OCI-LY1 (cell line): Measurements from ENCODE around the gene SCN7A.

Experiments used
- H2AFZ ChIP-seq: fragments of 200-600 bp; sonication (generic), shearing (Covaris generic); 2 replicates; pipeline ENCODE4 v1.6.0; 2014; ENCODE audit warnings: antibody characterized with exemption, mild to moderate bottlenecking, low read length
- H3F3A ChIP-seq: fragments of 200-600 bp; sonication (generic), shearing (Covaris generic); 2 replicates; pipeline ENCODE4 v1.6.0; 2014; ENCODE audit warnings: mild to moderate bottlenecking, antibody characterized with exemption, low read length, moderate library complexity; ENCODE audit not compliant: insufficient read depth
- H3K27ac ChIP-seq: fragments of 200-600 bp; sonication (generic); 2 replicates; pipeline ENCODE4 v1.5.1; 2014; ENCODE audit warnings: low read length, mixed run types, mild to moderate bottlenecking, low read depth; ENCODE audit not compliant: poor library complexity, severe bottlenecking
- H3K27me3 ChIP-seq: fragments of 200-600 bp; sonication (generic); 2 replicates; pipeline ENCODE4 v1.6.0; 2014; ENCODE audit warnings: antibody characterized with exemption, mild to moderate bottlenecking, low read length, moderate library complexity; ENCODE audit not compliant: insufficient read depth
- H3K36me3 ChIP-seq: fragments of 200-600 bp; sonication (generic); 2 replicates; pipeline ENCODE4 v1.6.1; 2014; ENCODE audit warnings: mild to moderate bottlenecking, antibody characterized with exemption, low read length, moderate library complexity, mixed read lengths; ENCODE audit not compliant: insufficient read depth
- H3K4me1 ChIP-seq: fragments of 200-600 bp; sonication (generic); 2 replicates; pipeline ENCODE4 v1.5.1; 2014; ENCODE audit warnings: mild to moderate bottlenecking, low read length, moderate library complexity; ENCODE audit not compliant: insufficient read depth, severe bottlenecking
- H3K4me2 ChIP-seq: fragments of 200-600 bp; sonication (generic), shearing (Covaris generic); 2 replicates; pipeline ENCODE4 v1.6.1; 2014; ENCODE audit warnings: low read length
- H3K4me3 ChIP-seq: fragments of 200-600 bp; sonication (generic); 2 replicates; pipeline ENCODE4 v1.5.1; 2014; ENCODE audit warnings: low read length, low read depth, mild to moderate bottlenecking, mixed read lengths; ENCODE audit not compliant: poor library complexity, severe bottlenecking
- H3K79me2 ChIP-seq: fragments of 200-600 bp; shearing (Covaris generic); 2 replicates; pipeline ENCODE4 v1.6.1; 2016; ENCODE audit warnings: mixed run types, low read length, mixed read lengths; ENCODE audit not compliant: insufficient read depth
- H3K9ac ChIP-seq: fragments of 200-600 bp; sonication (generic), shearing (Covaris generic); 2 replicates; pipeline ENCODE4 v1.6.1; 2014; ENCODE audit warnings: mild to moderate bottlenecking, low read length, mixed read lengths
- H3K9me2 ChIP-seq: fragments of 200-600 bp; sonication (generic), shearing (Covaris generic); 2 replicates; pipeline ENCODE4 v1.6.1; 2014; ENCODE audit warnings: low read depth, mild to moderate bottlenecking, low read length, mixed read lengths
- H3K9me3 ChIP-seq: fragments of 200-600 bp; shearing (Covaris generic); 2 replicates; pipeline ENCODE4 v1.6.1; 2014; ENCODE audit warnings: low read length, mixed read lengths
- H4K20me1 ChIP-seq: fragments of 200-600 bp; sonication (generic), shearing (Covaris generic); 2 replicates; pipeline ENCODE4 v1.6.0; 2016; ENCODE audit warnings: mild to moderate bottlenecking, low read length; ENCODE audit not compliant: insufficient read depth
- CTCF ChIP-seq: fragments of 200-600 bp; sonication (generic), shearing (Covaris generic); IDR thresholded peaks from 2 replicates; pipeline ENCODE4 v1.5.1; 2017; ENCODE audit warnings: mild to moderate bottlenecking, antibody characterized with exemption, low read length, moderate library complexity, mixed read lengths
- EZH2 ChIP-seq: fragments of 200-600 bp; sonication (generic), shearing (Covaris generic); IDR thresholded peaks from 2 replicates; pipeline ENCODE4 v1.8.0; 2017; ENCODE audit warnings: borderline replicate concordance, mixed run types, mild to moderate bottlenecking, antibody characterized with exemption, low read length, moderate library complexity, mixed read lengths

The SCN7A gene

GRCh38 chr2:166487171-166487570, 6.9 kb downstream of the SCN7A start:
- no peak overlapping the region for H3K9ac ChIP-seq
- no peak overlapping the region for H3K4me2 ChIP-seq
- no peaks in the 10 kb centered on the region for H4K20me1 ChIP-seq
- no peaks in the 10 kb centered on the region for H3K4me1 ChIP-seq
- H3K79me2 ChIP-seq, result no peaks in the 10 kb centered on the region
- no peak overlapping the region for H3K27ac ChIP-seq
- H2AFZ ChIP-seq, result no peak overlapping the region
- H3K4me3 ChIP-seq, result no peak overlapping the region
- H3K9me3 ChIP-seq, result no peaks in the 10 kb centered on the region
- H3K27me3 ChIP-seq, result no peaks in the 10 kb centered on the region
- H3F3A ChIP-seq, result no peaks in the 10 kb centered on the region
- no peaks in the 10 kb centered on the region for H3K36me3 ChIP-seq
- H3K9me2 ChIP-seq, result no peaks in the 10 kb centered on the region
- TF ChIP-seq EZH2 (no peak), CTCF (no peak)

GRCh38 chr2:166485558-166486178, 8.4 kb downstream of the SCN7A start:
- no peak overlapping the region for H2AFZ ChIP-seq
- no peaks in the 10 kb centered on the region for H3K4me1 ChIP-seq
- H3K4me3 ChIP-seq, result no peak overlapping the region
- no peaks in the 10 kb centered on the region for H3K36me3 ChIP-seq
- no peaks in the 10 kb centered on the region for H3K9me3 ChIP-seq
- H3K27me3 ChIP-seq, result no peaks in the 10 kb centered on the region
- H3K79me2 ChIP-seq, result no peaks in the 10 kb centered on the region
- H3K9ac ChIP-seq, result no peak overlapping the region
- no peaks in the 10 kb centered on the region for H3K9me2 ChIP-seq
- H3K27ac ChIP-seq, result no peak overlapping the region
- TF ChIP-seq EZH2 (no peak), CTCF (no peak)
- no peaks in the 10 kb centered on the region for H4K20me1 ChIP-seq
- H3K4me2 ChIP-seq, result no peak overlapping the region
- H3F3A ChIP-seq, result no peaks in the 10 kb centered on the region

- Histone ChIP-seq H3K9me3 (no peaks in the 10 kb centered on the region), H3K4me2 (no peak overlapping the region), H3K9ac (no peak overlapping the region), H3K79me2 (no peaks in the 10 kb centered on the region), H3K9me2 (no peaks in the 10 kb centered on the region), H3F3A (no peaks in the 10 kb centered on the region), H3K27me3 (no peaks in the 10 kb centered on the region), H4K20me1 (no peaks in the 10 kb centered on the region), H2AFZ (no peak overlapping the region), H3K4me1 (no peaks in the 10 kb centered on the region), H3K36me3 (no peaks in the 10 kb centered on the region), H3K27ac (no peak overlapping the region), H3K4me3 (no peak overlapping the region)
- no peak for TF ChIP-seq EZH2
- TF ChIP-seq CTCF, result no peak
These were observed 21.7 kb downstream of the SCN7A start for GRCh38 chr2:166472332-166472731.
